ENCODE data around the gene SHQ1.
"Not testable (repeated sequence)": the region's sequence is repeated elsewhere in the genome, so short reads cannot be mapped to it uniquely, and the experiment has no call there.

Gene SHQ1

GRCh38 chr3:72710471-72710870 is 137.8 kb downstream of the SHQ1 start:
- DNase-seq, result not testable (repeated sequence)

DNA sequence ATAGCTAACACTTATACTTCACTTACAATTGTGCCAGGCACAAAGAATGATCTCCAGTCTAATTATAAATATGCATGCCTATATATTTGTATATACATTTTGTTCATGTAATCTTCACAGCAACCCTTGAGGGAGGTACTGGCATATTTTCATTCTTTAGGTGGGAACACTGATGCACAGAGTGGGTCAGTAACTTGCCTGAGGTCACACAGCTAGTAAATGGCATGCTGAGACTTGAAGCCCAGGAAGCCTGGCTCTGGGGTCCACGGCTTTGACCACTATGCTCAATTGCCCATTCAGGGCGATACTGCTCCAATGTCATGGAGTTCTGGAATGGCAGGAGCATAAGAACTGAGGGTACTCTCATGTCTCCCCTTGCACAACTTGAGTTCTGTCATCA is 139.8 kb downstream of the SHQ1 start:
- no peak for DNase-seq

- no peak for DNase-seq
These were observed 145.2 kb downstream of the SHQ1 start for GRCh38 chr3:72702997-72703396.

- DNase-seq, result no peak
These were observed 145.9 kb downstream of the SHQ1 start for GRCh38 chr3:72702390-72702789.

- no peak for DNase-seq
These were observed 148.1 kb downstream of the SHQ1 start for GRCh38 chr3:72700106-72700505.

DNA sequence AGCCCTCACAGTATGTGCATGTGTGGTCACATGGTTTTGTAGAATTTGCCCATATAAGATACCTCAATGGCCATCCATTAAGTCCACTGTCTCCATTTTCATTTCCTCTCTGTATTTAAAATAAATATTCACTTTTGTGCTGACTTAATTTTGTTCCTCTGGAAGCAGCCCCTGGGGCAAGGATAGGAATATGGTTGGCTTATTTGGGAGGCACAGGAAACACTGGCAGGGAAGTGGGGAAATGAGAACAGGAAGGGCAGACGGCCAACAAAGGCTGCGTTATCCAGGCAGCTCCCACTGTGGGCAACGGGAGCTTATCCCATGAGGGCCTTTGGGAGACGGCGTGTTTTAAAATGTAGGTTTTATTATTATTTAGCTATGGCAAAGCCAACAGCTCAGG is 148.6 kb downstream of the SHQ1 start:
- DNase-seq, result no peak

All from stimulated activated CD8-positive, alpha-beta memory T cell treated with anti-CD3 and anti-CD28 coated beads, Interleukin-4, amount 100 ng/mL, for 48 hours (primary cell).